Measurements from ENCODE around the gene CDH13. TPM values are rescaled to one million over a fixed set of nuclear protein-coding genes. Genes with fewer than 3 reads are reported as not detected.

CDH13 gene
- total and polyA plus RNA-seq, 2 experiments from 2014 or later: 1.2 to 1.5 TPM

DNA sequence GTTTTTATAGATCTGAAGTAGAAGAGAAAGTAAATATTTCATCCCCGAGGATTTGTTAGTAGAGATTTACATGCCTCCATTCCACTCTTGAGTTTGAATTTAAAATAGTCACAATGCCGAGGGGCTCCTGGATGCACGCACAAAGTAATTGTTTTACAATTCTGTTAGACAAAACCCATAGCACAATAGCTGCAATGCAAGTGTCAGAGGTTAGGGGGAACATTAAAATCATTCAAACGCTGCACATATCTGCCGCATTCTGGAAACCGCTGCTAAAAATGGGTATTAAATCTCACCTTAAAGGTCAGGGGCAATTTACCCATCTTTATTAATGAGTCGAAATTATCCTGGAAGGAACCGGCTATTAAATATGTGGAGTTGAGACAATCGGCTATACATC is 652.5 kb downstream of the CDH13 start:
- Histone ChIP-seq H2AFZ (no peak overlapping the region), H3K9me2 (replicated peaks; ENCODE audit: insufficient read depth) (no peaks in the 10 kb centered on the region), H3K9me3 (ENCODE audit: low read depth) (no peaks in the 10 kb centered on the region), H3K4me1 (ENCODE audit: insufficient read depth) (no peaks in the 10 kb centered on the region), H3K27me3 (no peaks in the 10 kb centered on the region), H3K27ac (no peak overlapping the region), H3K36me3 (replicated peaks; ENCODE audit: insufficient read depth, low read depth) (no peaks in the 10 kb centered on the region), H3K4me2 (no peak overlapping the region), H3K79me2 (no peaks in the 10 kb centered on the region), H3K4me3 (no peak overlapping the region), H4K20me1 (ENCODE audit: insufficient read depth, poor library complexity, severe bottlenecking) (no peaks in the 10 kb centered on the region)
- WGBS (ENCODE audit: low lambda C conversion rate, missing lambda C conversion rate): 85% methylated on average over 9 of the region's 9 CpGs
- DNase-seq (ENCODE audit: low spot score): no peak
- TF ChIP-seq EZH2 (IDR thresholded peaks at IDR 0.05; ENCODE audit: borderline replicate concordance) (no peak), EZH2phosphoT487 (IDR thresholded peaks at IDR 0.05; ENCODE audit: low read depth, severe bottlenecking, unreplicated experiment) (no peak)
- TF ChIP-seq, protein P1, sequence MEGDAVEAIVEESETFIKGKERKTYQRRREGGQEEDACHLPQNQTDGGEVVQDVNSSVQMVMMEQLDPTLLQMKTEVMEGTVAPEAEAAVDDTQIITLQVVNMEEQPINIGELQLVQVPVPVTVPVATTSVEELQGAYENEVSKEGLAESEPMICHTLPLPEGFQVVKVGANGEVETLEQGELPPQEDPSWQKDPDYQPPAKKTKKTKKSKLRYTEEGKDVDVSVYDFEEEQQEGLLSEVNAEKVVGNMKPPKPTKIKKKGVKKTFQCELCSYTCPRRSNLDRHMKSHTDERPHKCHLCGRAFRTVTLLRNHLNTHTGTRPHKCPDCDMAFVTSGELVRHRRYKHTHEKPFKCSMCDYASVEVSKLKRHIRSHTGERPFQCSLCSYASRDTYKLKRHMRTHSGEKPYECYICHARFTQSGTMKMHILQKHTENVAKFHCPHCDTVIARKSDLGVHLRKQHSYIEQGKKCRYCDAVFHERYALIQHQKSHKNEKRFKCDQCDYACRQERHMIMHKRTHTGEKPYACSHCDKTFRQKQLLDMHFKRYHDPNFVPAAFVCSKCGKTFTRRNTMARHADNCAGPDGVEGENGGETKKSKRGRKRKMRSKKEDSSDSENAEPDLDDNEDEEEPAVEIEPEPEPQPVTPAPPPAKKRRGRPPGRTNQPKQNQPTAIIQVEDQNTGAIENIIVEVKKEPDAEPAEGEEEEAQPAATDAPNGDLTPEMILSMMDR (IDR thresholded peaks at IDR 0.05; ENCODE audit: poor library complexity): no peak

DNA sequence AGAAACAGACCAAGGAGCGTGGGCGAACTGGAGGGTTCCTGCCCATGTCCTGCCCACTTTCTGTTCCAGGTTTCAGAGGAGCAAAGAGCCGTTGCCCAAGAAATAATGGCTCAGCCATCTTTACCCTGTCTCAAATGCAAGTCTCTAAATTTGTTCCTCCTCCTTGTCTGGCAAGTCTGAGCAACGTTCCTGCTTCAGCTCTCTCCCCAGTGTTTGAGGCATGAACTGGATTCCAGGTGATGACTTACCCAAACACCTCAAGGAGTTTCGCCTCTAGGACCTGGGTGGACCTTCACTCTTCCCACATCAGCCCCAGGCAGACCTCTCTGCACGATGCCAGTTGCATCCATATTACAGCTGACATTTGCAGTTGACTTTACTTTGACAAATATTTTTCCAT is 659.2 kb downstream of the CDH13 start:
- no peaks in the 10 kb centered on the region for H3K36me3 ChIP-seq (replicated peaks; ENCODE audit: insufficient read depth, low read depth)
- H3K9me2 ChIP-seq (replicated peaks; ENCODE audit: insufficient read depth): no peaks in the 10 kb centered on the region
- DNase-seq (ENCODE audit: low spot score): no peak
- H3K4me2 ChIP-seq: no peak overlapping the region
- no peak overlapping the region for H3K27ac ChIP-seq
- H3K4me3 ChIP-seq: no peak overlapping the region
- no peaks in the 10 kb centered on the region for H3K27me3 ChIP-seq
- no peak overlapping the region for H2AFZ ChIP-seq
- 82% methylated on average over 6 of the region's 6 CpGs for WGBS (ENCODE audit: low lambda C conversion rate, missing lambda C conversion rate)
- no peaks in the 10 kb centered on the region for H3K9me3 ChIP-seq (ENCODE audit: low read depth)
- no peak for TF ChIP-seq EZH2 (IDR thresholded peaks at IDR 0.05; ENCODE audit: borderline replicate concordance)
- no peak for TF ChIP-seq EZH2phosphoT487 (IDR thresholded peaks at IDR 0.05; ENCODE audit: low read depth, severe bottlenecking, unreplicated experiment)
- TF ChIP-seq, protein P1 (IDR thresholded peaks at IDR 0.05; ENCODE audit: poor library complexity): no peak
- no peaks in the 10 kb centered on the region for H4K20me1 ChIP-seq (ENCODE audit: insufficient read depth, poor library complexity, severe bottlenecking)
- no peaks in the 10 kb centered on the region for H3K79me2 ChIP-seq
- H3K4me1 ChIP-seq (ENCODE audit: insufficient read depth): no peaks in the 10 kb centered on the region

DNA sequence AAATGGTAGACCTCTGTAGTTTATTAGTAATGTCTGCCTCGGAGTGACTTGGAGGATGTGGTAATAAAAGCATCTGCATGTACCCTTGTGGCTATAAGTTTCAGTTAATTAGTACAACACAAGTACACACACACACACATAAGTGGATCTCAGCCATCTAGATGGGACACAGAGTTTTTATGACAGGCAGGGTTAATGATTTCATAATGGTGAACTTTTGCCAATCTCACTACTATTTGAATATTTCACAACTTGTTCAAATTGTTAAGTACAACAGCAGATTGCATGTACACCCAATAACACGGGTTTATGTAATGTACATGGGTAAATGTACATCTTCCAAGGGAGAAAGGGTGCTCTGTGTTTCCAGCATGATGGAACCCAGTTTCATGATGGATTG is 669.7 kb downstream of the CDH13 start:
- Histone ChIP-seq H3K27ac (peak overlapping the region; percentile 39), H3K36me3 (replicated peaks; ENCODE audit: insufficient read depth, low read depth) (no peaks in the 10 kb centered on the region), H4K20me1 (ENCODE audit: insufficient read depth, poor library complexity, severe bottlenecking) (no peaks in the 10 kb centered on the region), H2AFZ (no peak overlapping the region), H3K4me2 (peak overlapping the region; percentile 35), H3K27me3 (no peaks in the 10 kb centered on the region), H3K4me3 (no peak overlapping the region), H3K4me1 (ENCODE audit: insufficient read depth) (no peaks in the 10 kb centered on the region), H3K79me2 (no peaks in the 10 kb centered on the region), H3K9me3 (ENCODE audit: low read depth) (peaks cover 3% of the 10 kb centered on the region), H3K9me2 (replicated peaks; ENCODE audit: insufficient read depth) (no peaks in the 10 kb centered on the region)
- TF ChIP-seq EZH2phosphoT487 (IDR thresholded peaks at IDR 0.05; ENCODE audit: low read depth, severe bottlenecking, unreplicated experiment): no peak
- TF ChIP-seq, protein P1 (IDR thresholded peaks at IDR 0.05; ENCODE audit: poor library complexity): no peak
- DNase-seq (ENCODE audit: low spot score): no peak
- 71% methylated on average over 2 of the region's 2 CpGs for WGBS (ENCODE audit: low lambda C conversion rate, missing lambda C conversion rate)

DNA sequence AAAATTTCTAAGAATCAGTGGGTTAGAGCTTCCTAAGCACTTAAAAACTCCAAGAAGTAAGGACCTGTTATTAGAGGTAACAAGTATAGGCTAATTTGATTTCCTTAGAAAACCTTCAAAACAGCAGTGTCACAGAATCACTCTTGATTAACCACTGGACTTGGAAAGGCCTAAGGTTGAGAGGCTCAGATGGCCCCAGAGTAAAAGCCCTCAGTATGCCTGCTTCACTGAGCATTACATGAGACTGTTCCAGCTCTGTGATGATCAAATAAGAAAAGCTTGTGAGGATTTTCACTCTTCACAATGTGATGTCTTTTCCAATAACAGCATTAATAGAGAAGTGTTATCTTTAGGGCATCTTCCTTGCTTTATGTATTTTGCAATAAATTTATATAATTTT is 671.8 kb downstream of the CDH13 start:
- no peaks in the 10 kb centered on the region for H3K79me2 ChIP-seq

More for the DNA sequence above, 671.8 kb downstream of the CDH13 start:
- Histone ChIP-seq H3K4me1 (ENCODE audit: insufficient read depth) (no peaks in the 10 kb centered on the region), H3K4me3 (no peak overlapping the region), H3K27me3 (no peaks in the 10 kb centered on the region), H3K9me2 (replicated peaks; ENCODE audit: insufficient read depth) (no peaks in the 10 kb centered on the region), H3K27ac (no peak overlapping the region), H4K20me1 (ENCODE audit: insufficient read depth, poor library complexity, severe bottlenecking) (no peaks in the 10 kb centered on the region), H3K36me3 (replicated peaks; ENCODE audit: insufficient read depth, low read depth) (no peaks in the 10 kb centered on the region), H3K4me2 (no peak overlapping the region), H3K9me3 (ENCODE audit: low read depth) (peaks cover 3% of the 10 kb centered on the region), H2AFZ (no peak overlapping the region)
- TF ChIP-seq EZH2phosphoT487 (IDR thresholded peaks at IDR 0.05; ENCODE audit: low read depth, severe bottlenecking, unreplicated experiment): no peak
- TF ChIP-seq, protein P1 (IDR thresholded peaks at IDR 0.05; ENCODE audit: poor library complexity): no peak
- TF ChIP-seq EZH2 (IDR thresholded peaks at IDR 0.05; ENCODE audit: borderline replicate concordance): no peak
- DNase-seq (ENCODE audit: low spot score): no peak

Data from hepatocyte (in vitro differentiated cells).